Endothelial cell of umbilical vein (primary cell): ENCODE results near the gene GIPR. TPM values are rescaled to one million over a fixed set of nuclear protein-coding genes. Genes with fewer than 3 reads are reported as not detected.

Experiments
- BruUV-seq: library from RNA; stranded (reverse); fragments of 400-500 nt; replicated peaks from 2 replicates; lab custom pipeline; 2021; lab: Mats Ljungman, UMichigan
- CTCF ChIA-PET: fragments of 300-600, 350-600 bp; sonication (Branson Sonifier 250); formaldehyde crosslinking; loops from one replicate; lab custom pipeline; 2021; ENCODE audit warnings: antibody characterized with exemption, inconsistent platforms; lab: Charles Lee
- POLR2A ChIA-PET: fragments of 300-600, 350-600 bp; sonication (Branson Sonifier 250); formaldehyde crosslinking; loops from one replicate; lab custom pipeline; 2021; ENCODE audit warnings: antibody characterized with exemption, inconsistent platforms; lab: Charles Lee
- DNase-seq: peaks from one replicate; pipeline ENCODE4 v3.0.0-alpha.2; 2011; ENCODE audit warnings: low read depth, low spot score
- FAIRE-seq: peaks from 2 replicates; lab custom pipeline; 2011; peaks lifted over from hg19 to GRCh38; lab: Jason Lieb, UNC
- H2AFZ ChIP-seq: 2 replicates; pipeline ENCODE4 v1.6.0; 2012; ENCODE audit warnings: low read depth, low read length, control low read depth, inconsistent platforms
- H3K27ac ChIP-seq: 2 replicates; pipeline ENCODE4 v1.5.1; 2011; ENCODE audit warnings: low read depth, mild to moderate bottlenecking, control low read depth, low read length, moderate library complexity; ENCODE audit not compliant: insufficient read depth
- H3K27me3 ChIP-seq, 2 experiments: 2 replicates each; pipeline versions ENCODE4 v1.6.0 to v1.6.1; 2011; ENCODE audit warnings: low read length in 2 of 2, mixed read lengths in 1 of 2; ENCODE audit not compliant: control insufficient read depth in 2 of 2, insufficient read depth in 2 of 2
- H3K36me3 ChIP-seq, 2 experiments: 2 replicates in 1 of 2; 3 replicates in 1 of 2; pipeline ENCODE4 v1.5.1; 2011; ENCODE audit warnings: low read length in 2 of 2, mild to moderate bottlenecking in 1 of 2, moderate library complexity in 1 of 2; ENCODE audit not compliant: control insufficient read depth in 2 of 2, insufficient read depth in 2 of 2; ENCODE audit errors: extremely low read depth in 1 of 2
- H3K4me1 ChIP-seq: 3 replicates; pipeline ENCODE4 v1.5.1; 2011; ENCODE audit warnings: mild to moderate bottlenecking, low read length; ENCODE audit not compliant: control insufficient read depth, insufficient read depth; ENCODE audit errors: extremely low read depth
- H3K4me2 ChIP-seq: 2 replicates; pipeline ENCODE4 v1.6.1; 2011; ENCODE audit warnings: low read length, control low read depth, mixed read lengths; ENCODE audit not compliant: insufficient read depth
- H3K4me3 ChIP-seq, 3 experiments: fragments of 200-600 bp in 1 of 3; sonication (generic), shearing (Covaris generic) in 1 of 3; replicated peaks in 1 of 3; 2 replicates each; pipeline ENCODE4 v1.5.1; 2011 to 2016; ENCODE audit warnings: control low read depth in 3 of 3, low read length in 3 of 3, mild to moderate bottlenecking in 2 of 3, inconsistent platforms in 1 of 3, low read depth in 1 of 3, moderate library complexity in 1 of 3; ENCODE audit not compliant: insufficient read depth in 1 of 3
- H3K79me2 ChIP-seq: 2 replicates; pipeline ENCODE4 v1.6.0; 2012; ENCODE audit warnings: low read length, inconsistent platforms; ENCODE audit not compliant: control insufficient read depth, insufficient read depth
- H3K9ac ChIP-seq: replicated peaks from 2 replicates; pipeline ENCODE3; 2011; ENCODE audit warnings: low read length, control low read depth; ENCODE audit not compliant: insufficient read depth; ENCODE audit errors: extremely low read depth
- H3K9me1 ChIP-seq: replicated peaks from 3 replicates; pipeline ENCODE4 v1.6.0; 2011; ENCODE audit warnings: mild to moderate bottlenecking, low read length; ENCODE audit not compliant: control insufficient read depth, insufficient read depth; ENCODE audit errors: extremely low read depth
- H3K9me3 ChIP-seq: replicated peaks from 2 replicates; pipeline ENCODE4 v1.5.1; 2012; ENCODE audit warnings: low read length, inconsistent platforms; ENCODE audit not compliant: control insufficient read depth, insufficient read depth
- H4K20me1 ChIP-seq: replicated peaks from 2 replicates; pipeline ENCODE3; 2011; ENCODE audit warnings: mild to moderate bottlenecking, low read length; ENCODE audit not compliant: control insufficient read depth, insufficient read depth; ENCODE audit errors: extremely low read depth
- CTCF ChIP-seq, 2 donors: IDR thresholded peaks; 1 replicate in 1 of 2; 2 replicates in 1 of 2; pipeline ENCODE4 v1.5.1; 2011; ENCODE audit warnings: low read length in 2 of 2, mild to moderate bottlenecking in 2 of 2, moderate library complexity in 2 of 2, control low read depth in 1 of 2, inconsistent platforms in 1 of 2, low read depth in 1 of 2; ENCODE audit not compliant: insufficient read depth in 1 of 2; ENCODE audit errors: extremely low read depth in 1 of 2
- EZH2 ChIP-seq: IDR thresholded peaks from 2 replicates; pipeline ENCODE4 v1.6.1; 2012; ENCODE audit warnings: borderline replicate concordance, low read depth, mild to moderate bottlenecking, moderate library complexity, low read length, inconsistent platforms; ENCODE audit not compliant: severe bottlenecking
- FOS ChIP-seq: IDR thresholded peaks from 2 replicates; pipeline ENCODE4 v1.6.1; 2011; ENCODE audit warnings: mild to moderate bottlenecking, low read length, moderate library complexity, borderline replicate concordance; ENCODE audit not compliant: insufficient read depth
- GATA2 ChIP-seq: IDR thresholded peaks from 2 replicates; pipeline ENCODE4 v1.7.0; 2011; ENCODE audit warnings: low read depth, mild to moderate bottlenecking, moderate library complexity, mixed read lengths, low read length; ENCODE audit not compliant: insufficient read length, insufficient read depth
- JUN ChIP-seq: IDR thresholded peaks from 2 replicates; pipeline ENCODE4 v1.6.1; 2011; ENCODE audit warnings: borderline replicate concordance, low read depth; ENCODE audit not compliant: insufficient read length, insufficient read depth
- MAX ChIP-seq: IDR thresholded peaks from 2 replicates; pipeline ENCODE4 v1.6.1; 2011; ENCODE audit not compliant: insufficient read depth, insufficient read length
- MYC ChIP-seq: IDR thresholded peaks from one replicate; pipeline ENCODE4 v1.6.1; 2011; ENCODE audit warnings: mild to moderate bottlenecking, low read depth, low read length
- POLR2A ChIP-seq: IDR thresholded peaks from 2 replicates; pipeline ENCODE4 v1.6.1; 2012; ENCODE audit warnings: low read depth, mild to moderate bottlenecking, control low read depth, low read length
- POLR2AphosphoS5 ChIP-seq: IDR thresholded peaks from 2 replicates; pipeline ENCODE4 v1.6.1; 2012; ENCODE audit warnings: low read depth, mild to moderate bottlenecking, control low read depth, low read length, moderate library complexity; ENCODE audit not compliant: insufficient read depth
- dilution Hi-C: fragments of 300-500 bp; cut with MboI; formaldehyde crosslinking; loops from one replicate; pipeline ENCODE4 v1.15.0; 2019; ENCODE audit warnings: low sequenced_read_pairs; ENCODE audit not compliant: extremely low pct_ligation_motif_present
- intact Hi-C: fragments of 100-400 bp; cut with micrococcal nuclease; formaldehyde crosslinking; loops from one replicate; pipeline ENCODE4 v1.10.0; 2022
- polyA plus RNA-seq, 4 experiments: library from polyadenylated mRNA; depleted of rRNA in 3 of 4; stranded (reverse) in 3 of 4; unstranded in 1 of 4; fragments of >200 nt; gene quantifications; 2 replicates each; pipeline versions ENCODE4 v1.2.1 to v1.2.3, GENCODE V29; 2011 to 2012; ENCODE audit warnings: missing spikeins in 1 of 4
- total RNA-seq: library from RNA; stranded (reverse); gene quantifications from 2 replicates; pipeline ENCODE4 v1.2.3, GENCODE V29; 2021

Gene GIPR
- total and polyA plus RNA-seq, 2 donors (not counting 3 experiments of a cell fraction or from before 2014, with no cell fraction given), result not detected

GRCh38 chr19:45712699-45713067, 44.7 kb downstream of the GIPR start:
- no TSS peak for BruUV-seq
- peaks cover 0 to 13% of the 10 kb centered on the region in 2 experiments for H3K36me3 ChIP-seq
- no peak overlapping the region for H3K4me3 ChIP-seq
- ChIA-PET CTCF (interaction anchor here (2.0 kb wide), 1 partner anchor 20 kb away, joined by 10 read pairs; the partner anchor contains the start of gene QPCTL), POLR2A (no interaction called here)
- H3K79me2 ChIP-seq, result peaks cover 26% of the 10 kb centered on the region
- no peaks in the 10 kb centered on the region for H3K9me3 ChIP-seq
- no peaks in the 10 kb centered on the region for H3K9me1 ChIP-seq
- H4K20me1 ChIP-seq, result no peaks in the 10 kb centered on the region
- intact Hi-C loops (no loop called here), dilution Hi-C loops (no loop called here)
- TF ChIP-seq FOS, result no peak
- no peak for TF ChIP-seq MYC
- H2AFZ ChIP-seq, result no peak overlapping the region
- FAIRE-seq (no peak), DNase-seq (no peak)
- H3K27me3 ChIP-seq, result no peaks in the 10 kb centered on the region
- H3K4me2 ChIP-seq, result no peak overlapping the region
- H3K9ac ChIP-seq, result no peak overlapping the region
- H3K4me1 ChIP-seq, result peaks cover 7% of the 10 kb centered on the region
- no peak overlapping the region for H3K27ac ChIP-seq

GRCh38 chr19:45713141-45713540, 45.1 kb downstream of the GIPR start:
- peaks cover 26% of the 10 kb centered on the region for H3K79me2 ChIP-seq
- BruUV-seq, result no TSS peak
- POLR2A ChIA-PET, result no interaction called here
- no peak for DNase-seq
- no peaks in the 10 kb centered on the region for H3K27me3 ChIP-seq
- H3K4me1 ChIP-seq, result peaks cover 11% of the 10 kb centered on the region
- H4K20me1 ChIP-seq, result no peaks in the 10 kb centered on the region
- H3K36me3 ChIP-seq, result peaks cover 0 to 13% of the 10 kb centered on the region in 2 experiments
- H3K27ac ChIP-seq, result no peak overlapping the region
- dilution Hi-C loops, result no loop called here
- H2AFZ ChIP-seq, result no peak overlapping the region
- H3K4me2 ChIP-seq, result no peak overlapping the region
- CTCF ChIA-PET, result interaction anchor here (2.0 kb wide), 1 partner anchor 20 kb away, joined by 10 read pairs; the partner anchor contains the start of gene QPCTL
- H3K9ac ChIP-seq, result no peak overlapping the region
- no peak overlapping the region for H3K4me3 ChIP-seq
- intact Hi-C loops, result no loop called here
- H3K9me3 ChIP-seq, result no peaks in the 10 kb centered on the region
- no peak for FAIRE-seq
- no peaks in the 10 kb centered on the region for H3K9me1 ChIP-seq
- TF ChIP-seq CTCF (IDR thresholded peaks at IDR 0.05; ENCODE audit: extremely low read depth in 1 of 2, insufficient read depth in 1 of 2, low read depth in 1 of 2, low read length in 2 of 2) (no peak), EZH2 (no peak), GATA2 (no peak), MYC (no peak), FOS (no peak), POLR2AphosphoS5 (no peak), MAX (no peak), JUN (no peak), POLR2A (no peak)
